Measurements from ENCODE around the gene NELL2.
"Not testable (repeated sequence)": the region's sequence is repeated elsewhere in the genome, so short reads cannot be mapped to it uniquely, and the experiment has no call there.

Gene NELL2

DNA sequence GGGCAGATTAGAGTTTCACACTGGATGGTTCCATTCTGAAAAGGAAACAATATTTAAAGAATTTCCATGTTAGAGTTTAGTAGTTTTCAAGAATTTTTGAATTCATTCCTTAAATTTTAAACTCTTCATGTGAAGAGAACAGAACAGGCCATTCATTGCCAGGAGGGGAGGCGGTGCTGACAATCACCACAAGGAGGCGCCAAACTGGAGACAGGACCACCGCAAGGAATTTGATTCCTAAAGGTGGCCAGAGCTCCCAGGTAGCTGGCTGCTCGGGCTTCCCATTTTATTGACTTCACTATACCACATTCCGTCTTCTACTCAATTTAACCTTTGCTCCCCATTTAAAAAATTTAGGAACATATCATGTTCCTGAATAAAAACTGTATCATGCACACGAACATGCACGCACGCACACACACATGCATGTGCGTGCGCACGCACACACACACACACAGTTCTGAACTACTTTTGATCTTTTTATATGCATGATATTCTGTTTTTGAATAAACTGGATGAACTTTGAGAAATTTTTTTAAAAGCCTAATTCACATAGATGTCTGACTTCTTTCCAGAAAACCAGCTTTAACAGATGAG lies 101.2 kb downstream of the NELL2 start:
- Histone ChIP-seq H3K27me3 (ENCODE audit: control insufficient read depth, insufficient read depth, low read length) (no peaks in the 10 kb centered on the region), H3K9me3 (ENCODE audit: control insufficient read depth, low read depth, low read length) (no peaks in the 10 kb centered on the region), H3K27ac (ENCODE audit: low read length) (no peak overlapping the region), H3K9ac (ENCODE audit: low read length) (no peak overlapping the region), H3K4me1 (ENCODE audit: control insufficient read depth, low read depth, low read length) (peaks cover 14% of the 10 kb centered on the region), H3K36me3 (ENCODE audit: control insufficient read depth, low read depth, low read length) (peaks cover 11% of the 10 kb centered on the region), H3K4me3 (ENCODE audit: low read length) (no peak overlapping the region)

DNA sequence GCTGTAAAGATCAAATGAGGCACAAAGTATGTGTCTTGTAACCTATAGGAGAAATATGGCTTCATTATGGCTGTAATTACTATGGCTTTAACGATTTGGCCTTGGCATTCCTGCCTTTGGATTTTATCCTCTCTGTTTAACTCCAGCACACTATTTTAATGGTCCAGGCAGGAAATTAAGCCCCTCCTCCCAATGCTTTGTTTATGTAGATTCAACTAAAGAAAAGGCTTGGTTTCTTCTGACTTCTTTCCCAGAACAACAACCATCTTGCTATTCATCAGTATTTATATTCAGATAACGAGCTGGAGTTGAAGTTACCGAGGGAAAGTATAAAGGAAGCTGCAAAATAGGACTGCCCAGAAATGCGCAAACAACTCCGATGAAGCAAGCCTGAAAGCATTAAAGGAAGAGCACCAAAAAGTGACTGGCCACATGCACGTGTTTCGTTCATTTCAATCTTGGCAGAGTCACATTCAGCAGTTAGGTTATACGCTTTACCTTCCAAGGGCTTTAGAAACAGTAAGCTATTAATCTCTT lies 104.6 kb downstream of the NELL2 start:
- Histone ChIP-seq H3K4me3 (ENCODE audit: low read length) (peak overlapping the region; percentile 2), H3K27ac (ENCODE audit: low read length) (no peak overlapping the region), H3K9ac (ENCODE audit: low read length) (peak overlapping the region; percentile 13), H3K36me3 (ENCODE audit: control insufficient read depth, low read depth, low read length) (peaks cover 4% of the 10 kb centered on the region), H3K4me1 (ENCODE audit: control insufficient read depth, low read depth, low read length) (peaks cover 19% of the 10 kb centered on the region), H3K9me3 (ENCODE audit: control insufficient read depth, low read depth, low read length) (no peaks in the 10 kb centered on the region), H3K27me3 (ENCODE audit: control insufficient read depth, insufficient read depth, low read length) (no peaks in the 10 kb centered on the region)

DNA sequence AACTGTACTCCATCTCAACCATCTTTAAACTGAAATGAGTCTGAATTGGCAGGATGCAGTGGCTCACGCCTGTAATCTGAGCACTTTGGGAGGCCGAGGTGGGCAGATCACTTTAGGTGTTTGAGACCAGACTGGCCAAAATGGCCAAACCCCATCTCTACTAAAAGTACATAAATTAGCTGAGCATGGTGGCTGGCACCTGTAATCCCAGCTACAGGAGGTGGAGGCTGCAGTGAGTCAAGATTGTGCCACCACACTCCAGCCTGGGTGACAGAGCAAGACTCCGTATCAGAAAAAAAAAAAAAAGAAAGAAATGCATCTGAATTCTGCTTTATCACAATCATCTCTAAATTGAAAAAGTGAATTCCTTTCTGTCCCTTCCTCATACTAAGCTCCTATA lies 110.3 kb downstream of the NELL2 start:
- H3K27me3 ChIP-seq (ENCODE audit: control insufficient read depth, insufficient read depth, low read length), result no peaks in the 10 kb centered on the region
- no peaks in the 10 kb centered on the region for H3K36me3 ChIP-seq (ENCODE audit: control insufficient read depth, low read depth, low read length)
- no peak overlapping the region for H3K9ac ChIP-seq (ENCODE audit: low read length)
- H3K4me1 ChIP-seq (ENCODE audit: control insufficient read depth, low read depth, low read length), result peaks cover 20% of the 10 kb centered on the region
- H3K27ac ChIP-seq (ENCODE audit: low read length), result no peak overlapping the region
- no peaks in the 10 kb centered on the region for H3K9me3 ChIP-seq (ENCODE audit: control insufficient read depth, low read depth, low read length)
- no peak overlapping the region for H3K4me3 ChIP-seq (ENCODE audit: low read length)

DNA sequence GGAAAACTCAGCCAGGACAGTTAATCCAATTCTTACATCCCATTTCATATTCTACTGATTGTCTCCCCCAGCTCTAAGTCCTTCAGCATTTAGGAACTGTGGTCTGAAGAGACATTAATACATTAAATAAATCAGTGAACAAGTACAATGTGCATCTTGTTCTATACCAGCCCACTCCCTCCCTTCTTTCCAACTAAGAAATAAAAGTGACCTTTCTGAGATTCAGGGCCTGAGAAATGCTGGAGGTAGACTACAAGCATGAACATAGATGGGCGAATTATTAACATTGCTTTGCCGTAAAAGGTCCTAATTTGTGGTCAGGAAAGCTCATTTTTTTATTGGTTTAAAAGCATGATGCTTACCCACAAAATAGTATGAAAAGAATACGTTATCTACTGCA lies 113.1 kb downstream of the NELL2 start:
- Histone ChIP-seq H3K4me1 (ENCODE audit: control insufficient read depth, low read depth, low read length) (peaks cover 17% of the 10 kb centered on the region), H3K36me3 (ENCODE audit: control insufficient read depth, low read depth, low read length) (no peaks in the 10 kb centered on the region), H3K27ac (ENCODE audit: low read length) (no peak overlapping the region), H3K4me3 (ENCODE audit: low read length) (no peak overlapping the region), H3K9me3 (ENCODE audit: control insufficient read depth, low read depth, low read length) (no peaks in the 10 kb centered on the region), H3K27me3 (ENCODE audit: control insufficient read depth, insufficient read depth, low read length) (no peaks in the 10 kb centered on the region), H3K9ac (ENCODE audit: low read length) (no peak overlapping the region)

DNA sequence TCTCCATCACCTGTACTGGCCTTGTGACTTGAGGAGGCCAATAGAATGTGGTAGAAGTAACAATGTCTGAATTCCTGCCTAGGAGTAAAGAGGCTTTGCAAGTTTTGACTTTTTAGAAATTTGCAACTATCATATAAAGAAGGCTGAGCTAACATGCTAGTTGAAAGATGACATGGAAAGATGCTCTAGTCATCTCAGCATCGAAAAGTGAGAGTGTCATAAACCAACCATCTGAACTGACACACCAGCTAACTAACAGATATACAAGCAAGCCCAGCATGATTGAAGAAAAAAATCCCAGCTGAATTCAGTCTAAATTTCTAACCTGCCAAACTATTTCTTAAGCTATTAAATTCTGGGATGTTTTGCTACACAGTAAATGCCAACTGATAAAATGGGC lies 116.8 kb downstream of the NELL2 start:
- Histone ChIP-seq H3K9me3 (ENCODE audit: control insufficient read depth, low read depth, low read length) (no peaks in the 10 kb centered on the region), H3K4me1 (ENCODE audit: control insufficient read depth, low read depth, low read length) (peaks cover 12% of the 10 kb centered on the region), H3K4me3 (ENCODE audit: low read length) (no peak overlapping the region), H3K9ac (ENCODE audit: low read length) (no peak overlapping the region), H3K27ac (ENCODE audit: low read length) (no peak overlapping the region), H3K36me3 (ENCODE audit: control insufficient read depth, low read depth, low read length) (no peaks in the 10 kb centered on the region), H3K27me3 (ENCODE audit: control insufficient read depth, insufficient read depth, low read length) (no peaks in the 10 kb centered on the region)

DNA sequence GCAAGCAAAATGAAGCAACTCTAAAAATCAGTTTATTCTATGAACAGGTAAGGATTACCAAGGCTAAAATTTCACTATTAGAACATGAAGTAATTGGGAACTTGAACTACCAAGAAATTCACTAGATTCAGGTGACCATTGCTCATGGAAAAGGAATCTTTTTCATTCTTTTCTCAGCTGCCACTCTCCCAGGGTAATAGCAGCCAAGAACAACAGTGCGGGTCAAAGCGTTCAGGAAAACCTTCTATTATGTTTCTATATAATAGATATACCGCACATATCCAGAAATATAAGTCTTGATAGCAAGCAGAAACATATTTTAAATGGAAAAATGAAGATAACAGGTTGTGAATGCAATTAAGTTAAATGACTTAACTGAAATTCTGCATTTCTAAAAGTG lies 125.6 kb downstream of the NELL2 start:
- H3K4me1 ChIP-seq (ENCODE audit: control insufficient read depth, low read depth, low read length), result no peaks in the 10 kb centered on the region
- H3K36me3 ChIP-seq (ENCODE audit: control insufficient read depth, low read depth, low read length), result no peaks in the 10 kb centered on the region
- H3K9ac ChIP-seq (ENCODE audit: low read length), result no peak overlapping the region
- H3K27me3 ChIP-seq (ENCODE audit: control insufficient read depth, insufficient read depth, low read length), result no peaks in the 10 kb centered on the region
- H3K4me3 ChIP-seq (ENCODE audit: low read length), result no peak overlapping the region
- no peaks in the 10 kb centered on the region for H3K9me3 ChIP-seq (ENCODE audit: control insufficient read depth, low read depth, low read length)
- H3K27ac ChIP-seq (ENCODE audit: low read length), result no peak overlapping the region

DNA sequence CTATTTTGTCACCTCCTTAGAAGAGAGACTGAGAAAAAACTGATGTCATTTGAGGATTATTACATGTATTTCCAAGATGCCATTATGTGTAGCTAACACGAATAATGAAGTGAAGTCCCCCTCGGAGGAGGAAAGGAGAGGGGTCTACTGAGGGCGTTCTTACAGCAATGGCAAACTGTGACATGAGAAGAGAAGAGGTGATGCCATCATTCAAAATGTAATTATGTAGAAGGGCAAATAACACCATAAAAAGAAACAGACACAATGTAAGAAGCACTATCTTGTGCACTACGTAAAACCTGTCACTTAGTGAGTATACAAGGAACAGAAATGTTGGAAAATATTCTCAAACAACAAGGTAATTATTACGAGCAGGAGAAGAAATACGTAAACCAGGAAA lies 126.5 kb downstream of the NELL2 start:
- Histone ChIP-seq H3K9ac (ENCODE audit: low read length) (no peak overlapping the region), H3K4me1 (ENCODE audit: control insufficient read depth, low read depth, low read length) (no peaks in the 10 kb centered on the region), H3K27me3 (ENCODE audit: control insufficient read depth, insufficient read depth, low read length) (no peaks in the 10 kb centered on the region), H3K36me3 (ENCODE audit: control insufficient read depth, low read depth, low read length) (no peaks in the 10 kb centered on the region), H3K4me3 (ENCODE audit: low read length) (no peak overlapping the region), H3K9me3 (ENCODE audit: control insufficient read depth, low read depth, low read length) (no peaks in the 10 kb centered on the region), H3K27ac (ENCODE audit: low read length) (no peak overlapping the region)

DNA sequence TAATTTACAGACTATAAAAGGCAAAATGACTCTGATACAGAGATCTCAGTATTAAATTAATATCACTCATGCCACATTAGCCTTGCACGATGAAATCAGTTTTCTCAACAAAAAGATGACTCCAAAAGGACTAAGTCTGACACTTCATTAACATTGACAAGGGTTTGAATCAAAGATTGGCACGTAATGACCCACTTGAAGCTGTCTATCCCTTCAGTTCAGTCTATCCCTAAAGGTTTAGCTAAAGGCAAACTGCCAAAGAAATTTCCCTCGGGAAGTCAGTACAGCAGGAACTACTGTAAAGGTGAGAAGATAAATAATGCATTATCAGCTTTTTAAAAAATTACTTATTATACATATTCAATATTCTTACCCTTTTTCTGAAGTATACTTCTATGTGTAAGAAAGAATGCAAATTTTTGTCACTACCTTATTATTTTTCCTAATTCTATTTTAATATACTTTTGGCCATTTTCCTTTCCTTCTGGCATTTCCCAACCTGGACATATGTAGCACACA lies 127.1 kb downstream of the NELL2 start:
- no peaks in the 10 kb centered on the region for H3K9me3 ChIP-seq (ENCODE audit: control insufficient read depth, low read depth, low read length)
- no peak overlapping the region for H3K4me3 ChIP-seq (ENCODE audit: low read length)
- no peaks in the 10 kb centered on the region for H3K4me1 ChIP-seq (ENCODE audit: control insufficient read depth, low read depth, low read length)
- no peaks in the 10 kb centered on the region for H3K36me3 ChIP-seq (ENCODE audit: control insufficient read depth, low read depth, low read length)
- H3K27me3 ChIP-seq (ENCODE audit: control insufficient read depth, insufficient read depth, low read length), result no peaks in the 10 kb centered on the region
- H3K27ac ChIP-seq (ENCODE audit: low read length), result no peak overlapping the region
- no peak overlapping the region for H3K9ac ChIP-seq (ENCODE audit: low read length)

DNA sequence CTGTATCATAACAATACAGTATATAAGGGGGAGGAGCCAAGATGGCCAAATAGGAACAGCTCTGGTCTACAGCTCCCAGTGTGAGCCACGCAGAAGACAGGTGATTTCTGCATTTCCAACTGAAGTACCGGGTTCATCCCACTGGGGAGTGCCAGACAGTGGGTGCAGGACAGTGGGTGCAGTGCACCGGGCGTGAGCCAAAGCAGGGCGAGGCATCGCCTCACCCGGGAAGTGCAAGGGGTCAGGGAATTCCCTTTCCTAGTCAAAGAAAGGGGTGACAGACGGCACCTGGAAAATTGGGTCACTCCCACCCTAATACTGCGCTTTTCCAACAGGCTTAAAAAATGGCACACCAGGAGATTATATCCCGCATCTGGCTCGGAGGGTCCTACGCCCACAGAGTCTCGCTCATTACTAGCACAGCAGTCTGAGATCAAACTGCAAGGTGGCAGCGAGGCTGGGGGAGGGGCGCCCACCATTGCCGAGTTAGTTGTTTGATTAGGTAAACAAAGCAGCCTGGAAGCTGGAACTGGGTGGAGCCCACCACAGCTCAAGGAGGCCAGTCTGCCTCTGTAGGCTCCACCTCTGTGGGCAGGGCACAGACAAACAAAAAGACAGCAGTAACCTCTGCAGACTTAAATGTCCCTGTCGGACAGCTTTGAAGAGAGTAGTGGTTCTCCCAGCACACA lies 134.7 kb downstream of the NELL2 start:
- H3K36me3 ChIP-seq (ENCODE audit: control insufficient read depth, low read depth, low read length); H3K27me3 ChIP-seq (ENCODE audit: control insufficient read depth, insufficient read depth, low read length); H3K9me3 ChIP-seq (ENCODE audit: control insufficient read depth, low read depth, low read length); H3K27ac ChIP-seq (ENCODE audit: low read length); H3K4me1 ChIP-seq (ENCODE audit: control insufficient read depth, low read depth, low read length); H3K4me3 ChIP-seq (ENCODE audit: low read length); H3K9ac ChIP-seq (ENCODE audit: low read length): not testable (repeated sequence)

DNA sequence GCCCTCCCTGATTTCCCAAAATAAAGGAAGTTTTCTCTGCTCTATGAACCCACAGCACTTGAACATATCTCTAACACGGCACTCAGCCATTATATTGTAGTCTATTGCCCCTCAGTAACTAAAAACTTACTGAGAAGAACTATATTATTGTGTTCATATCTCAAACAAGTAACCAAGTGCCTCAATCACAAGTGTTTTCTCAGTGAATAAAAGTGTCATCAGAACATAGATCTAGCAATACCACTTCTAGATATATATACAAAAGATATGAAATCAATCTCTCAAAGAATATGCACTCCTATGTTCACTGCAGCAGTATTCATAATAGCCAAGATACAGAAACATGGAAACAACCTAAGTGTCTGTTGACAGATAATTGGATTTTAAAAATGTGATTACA lies 138.1 kb downstream of the NELL2 start:
- no peak overlapping the region for H3K4me3 ChIP-seq (ENCODE audit: low read length)
- H3K9me3 ChIP-seq (ENCODE audit: control insufficient read depth, low read depth, low read length), result no peaks in the 10 kb centered on the region
- no peak overlapping the region for H3K27ac ChIP-seq (ENCODE audit: low read length)

DNA sequence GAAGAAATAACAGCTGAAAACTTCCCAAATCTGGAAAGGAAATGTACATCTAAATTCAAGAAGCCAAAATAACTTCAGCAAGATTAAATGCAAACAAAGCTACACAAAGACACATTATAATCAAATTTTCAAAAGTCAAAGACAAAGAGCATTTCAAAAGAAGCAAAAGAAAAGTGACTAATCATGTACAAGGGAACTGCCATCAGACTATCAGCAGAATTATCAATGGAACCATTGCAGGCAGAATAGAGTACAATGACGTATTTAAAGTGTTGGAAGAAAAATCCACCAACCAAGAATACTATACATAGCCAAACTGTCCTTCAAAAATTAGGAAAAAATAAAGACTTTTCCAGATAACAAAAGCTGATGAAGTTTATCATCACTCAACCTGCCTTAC lies 147.5 kb downstream of the NELL2 start:
- Histone ChIP-seq H3K27me3 (ENCODE audit: control insufficient read depth, insufficient read depth, low read length) (no peaks in the 10 kb centered on the region), H3K9me3 (ENCODE audit: control insufficient read depth, low read depth, low read length) (peaks cover 4% of the 10 kb centered on the region), H3K36me3 (ENCODE audit: control insufficient read depth, low read depth, low read length) (no peaks in the 10 kb centered on the region), H3K27ac (ENCODE audit: low read length) (no peak overlapping the region), H3K4me3 (ENCODE audit: low read length) (no peak overlapping the region), H3K9ac (ENCODE audit: low read length) (no peak overlapping the region), H3K4me1 (ENCODE audit: control insufficient read depth, low read depth, low read length) (no peaks in the 10 kb centered on the region)

More for the DNA sequence above, 138.1 kb downstream of the NELL2 start:
- Histone ChIP-seq H3K9ac (ENCODE audit: low read length) (no peak overlapping the region), H3K4me1 (ENCODE audit: control insufficient read depth, low read depth, low read length) (no peaks in the 10 kb centered on the region), H3K36me3 (ENCODE audit: control insufficient read depth, low read depth, low read length) (no peaks in the 10 kb centered on the region), H3K27me3 (ENCODE audit: control insufficient read depth, insufficient read depth, low read length) (no peaks in the 10 kb centered on the region)

DNA sequence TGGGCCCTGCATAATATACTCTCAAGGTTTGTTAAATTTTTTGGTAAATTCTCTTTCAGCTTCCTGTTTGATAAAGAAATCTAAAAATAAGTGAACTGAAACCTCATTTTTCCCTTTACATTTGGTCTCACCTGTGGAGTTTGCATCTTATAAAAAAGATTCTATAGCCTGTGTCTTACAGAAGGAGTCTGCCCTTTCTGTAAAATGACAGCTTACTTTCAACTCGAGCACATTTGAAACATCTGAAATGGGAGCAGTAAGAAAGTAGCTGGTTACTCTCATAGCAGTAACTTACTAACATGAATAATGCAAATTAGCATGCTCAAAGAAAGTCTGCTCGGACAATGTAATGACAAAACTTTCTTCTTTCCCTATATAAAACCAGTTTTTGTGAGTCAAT lies 155.8 kb downstream of the NELL2 start:
- Histone ChIP-seq H3K4me3 (ENCODE audit: low read length) (no peak overlapping the region), H3K27ac (ENCODE audit: low read length) (no peak overlapping the region), H3K27me3 (ENCODE audit: control insufficient read depth, insufficient read depth, low read length) (no peaks in the 10 kb centered on the region), H3K36me3 (ENCODE audit: control insufficient read depth, low read depth, low read length) (no peaks in the 10 kb centered on the region), H3K4me1 (ENCODE audit: control insufficient read depth, low read depth, low read length) (peaks cover 9% of the 10 kb centered on the region), H3K9ac (ENCODE audit: low read length) (no peak overlapping the region), H3K9me3 (ENCODE audit: control insufficient read depth, low read depth, low read length) (no peaks in the 10 kb centered on the region)
